Mucosa of rectum (tissue), 2 donors: Measurements from ENCODE around the gene ADD2.

Experiments used
- H3K27ac ChIP-seq, 2 donors: one replicate each; pipeline ENCODE4 v1.7.0; 2013; ENCODE audit warnings: inconsistent platforms in 2 of 2, low read depth in 2 of 2, low read length in 2 of 2
- H3K27me3 ChIP-seq, 2 donors: one replicate each; pipeline ENCODE4 v1.7.0; 2013; ENCODE audit warnings: low read length in 2 of 2; ENCODE audit not compliant: control insufficient read depth in 2 of 2, insufficient read depth in 2 of 2
- H3K36me3 ChIP-seq, 2 donors: one replicate each; pipeline ENCODE4 v1.7.0; 2013; ENCODE audit warnings: low read length in 2 of 2; ENCODE audit not compliant: control insufficient read depth in 2 of 2, insufficient read depth in 2 of 2
- H3K4me1 ChIP-seq, 2 donors: one replicate each; pipeline ENCODE4 v1.7.0; 2013; ENCODE audit warnings: low read length in 2 of 2, mild to moderate bottlenecking in 1 of 2; ENCODE audit not compliant: control insufficient read depth in 2 of 2, insufficient read depth in 2 of 2
- H3K4me3 ChIP-seq, 2 donors: one replicate each; pipeline ENCODE4 v1.7.0; 2013; ENCODE audit warnings: low read length in 2 of 2
- H3K9ac ChIP-seq, 2 donors: one replicate each; pipeline ENCODE4 v1.7.0; 2013; ENCODE audit warnings: low read length in 2 of 2, low read depth in 1 of 2, mild to moderate bottlenecking in 1 of 2
- H3K9me3 ChIP-seq, 2 donors: one replicate each; pipeline ENCODE4 v1.7.0; 2013; ENCODE audit warnings: low read length in 2 of 2; ENCODE audit not compliant: control insufficient read depth in 2 of 2
- donor health status: healthy.
- donor health status: Normal muscosa, but diverticular disease.

ADD2 gene

GRCh38 chr2:70753031-70753430 is 15.0 kb downstream of the ADD2 start:
- H3K27me3 ChIP-seq, result peaks cover 6 to 7% of the 10 kb centered on the region in 2 donors
- no peaks in the 10 kb centered on the region for H3K4me1 ChIP-seq
- H3K4me3 ChIP-seq, result no peak overlapping the region
- H3K9me3 ChIP-seq, result no peaks in the 10 kb centered on the region
- no peak overlapping the region for H3K27ac ChIP-seq
- no peak overlapping the region for H3K9ac ChIP-seq
- H3K36me3 ChIP-seq, result no peaks in the 10 kb centered on the region

GRCh38 chr2:70752396-70752795 is 15.6 kb downstream of the ADD2 start:
- H3K4me1 ChIP-seq, result no peaks in the 10 kb centered on the region
- no peaks in the 10 kb centered on the region for H3K9me3 ChIP-seq
- no peak overlapping the region for H3K27ac ChIP-seq
- no peaks in the 10 kb centered on the region for H3K36me3 ChIP-seq
- H3K4me3 ChIP-seq, result no peak overlapping the region
- H3K27me3 ChIP-seq, result peaks cover 5 to 7% of the 10 kb centered on the region in 2 donors
- no peak overlapping the region for H3K9ac ChIP-seq

- Histone ChIP-seq H3K4me3 (no peak overlapping the region), H3K27me3 (peaks cover 4 to 7% of the 10 kb centered on the region in 2 donors), H3K9me3 (no peaks in the 10 kb centered on the region), H3K36me3 (no peaks in the 10 kb centered on the region), H3K9ac (no peak overlapping the region), H3K4me1 (no peaks in the 10 kb centered on the region), H3K27ac (no peak overlapping the region)
These were observed 16.1 kb downstream of the ADD2 start for GRCh38 chr2:70751881-70752280.

- Histone ChIP-seq H3K9me3 (no peaks in the 10 kb centered on the region), H3K9ac (no peak overlapping the region), H3K27me3 (peaks cover 4 to 7% of the 10 kb centered on the region in 2 donors), H3K36me3 (no peaks in the 10 kb centered on the region), H3K4me3 (no peak overlapping the region), H3K4me1 (no peaks in the 10 kb centered on the region), H3K27ac (no peak overlapping the region)
These were observed 17.7 kb downstream of the ADD2 start for GRCh38 chr2:70750320-70750719.

- H3K9ac ChIP-seq, result no peak overlapping the region
- H3K27me3 ChIP-seq, result peaks cover 0 to 3% of the 10 kb centered on the region in 2 donors
- no peaks in the 10 kb centered on the region for H3K9me3 ChIP-seq
- no peaks in the 10 kb centered on the region for H3K36me3 ChIP-seq
- no peak overlapping the region for H3K4me3 ChIP-seq
- H3K4me1 ChIP-seq, result no peaks in the 10 kb centered on the region
- no peak overlapping the region for H3K27ac ChIP-seq
These were observed 19.8 kb downstream of the ADD2 start for GRCh38 chr2:70748002-70748784.

- H3K9ac ChIP-seq, result no peak overlapping the region
- no peaks in the 10 kb centered on the region for H3K36me3 ChIP-seq
- H3K4me1 ChIP-seq, result no peaks in the 10 kb centered on the region
- H3K27ac ChIP-seq, result no peak overlapping the region
- no peaks in the 10 kb centered on the region for H3K9me3 ChIP-seq
- no peak overlapping the region for H3K4me3 ChIP-seq
- H3K27me3 ChIP-seq, result peaks cover 0 to 3% of the 10 kb centered on the region in 2 donors
These were observed 20.7 kb downstream of the ADD2 start for GRCh38 chr2:70747284-70747683.

GRCh38 chr2:70746094-70746974 is 21.7 kb downstream of the ADD2 start:
- Histone ChIP-seq H3K27me3 (peaks cover 0 to 3% of the 10 kb centered on the region in 2 donors), H3K4me1 (no peaks in the 10 kb centered on the region), H3K27ac (no peak overlapping the region), H3K4me3 (no peak overlapping the region), H3K9me3 (no peaks in the 10 kb centered on the region), H3K9ac (no peak overlapping the region), H3K36me3 (no peaks in the 10 kb centered on the region)

GRCh38 chr2:70745276-70745825 is 22.6 kb downstream of the ADD2 start:
- Histone ChIP-seq H3K27me3 (peaks cover 0 to 6% of the 10 kb centered on the region in 2 donors), H3K9ac (no peak overlapping the region), H3K9me3 (no peaks in the 10 kb centered on the region), H3K4me1 (no peaks in the 10 kb centered on the region), H3K36me3 (no peaks in the 10 kb centered on the region), H3K27ac (no peak overlapping the region), H3K4me3 (no peak overlapping the region)

- H3K27ac ChIP-seq, result no peak overlapping the region
- H3K4me3 ChIP-seq, result no peak overlapping the region
- no peak overlapping the region for H3K9ac ChIP-seq
- no peaks in the 10 kb centered on the region for H3K36me3 ChIP-seq
- H3K9me3 ChIP-seq, result no peaks in the 10 kb centered on the region
- no peaks in the 10 kb centered on the region for H3K4me1 ChIP-seq
- H3K27me3 ChIP-seq, result peaks cover 0 to 5% of the 10 kb centered on the region in 2 donors
These were observed 23.6 kb downstream of the ADD2 start for GRCh38 chr2:70744397-70744796.

- H3K4me3 ChIP-seq, result no peak overlapping the region
- no peaks in the 10 kb centered on the region for H3K4me1 ChIP-seq
- no peak overlapping the region for H3K27ac ChIP-seq
- H3K9me3 ChIP-seq, result no peaks in the 10 kb centered on the region
- no peaks in the 10 kb centered on the region for H3K36me3 ChIP-seq
- peaks cover 0 to 3% of the 10 kb centered on the region in 2 donors for H3K27me3 ChIP-seq
- no peak overlapping the region for H3K9ac ChIP-seq
These were observed 24.3 kb downstream of the ADD2 start for GRCh38 chr2:70743677-70744076.
